CD4-positive, alpha-beta T cell (primary cell): ENCODE measurements around the gene DNAH9. TPM values are rescaled to one million over a fixed set of nuclear protein-coding genes. Genes with fewer than 3 reads are reported as not detected.

Experiments
- ATAC-seq: fragments of 200-7000 bp; cut with Tn5 transposase; one replicate; pipeline ENCODE4 v1.10.0; 2022; ENCODE audit warnings: mild to moderate bottlenecking; ENCODE audit not compliant: poor library complexity
- CTCF ChIA-PET: fragments of 350-600 bp; sonication (Branson Sonifier 250); formaldehyde crosslinking; loops from one replicate; lab custom pipeline; 2021; ENCODE audit warnings: antibody characterized with exemption, inconsistent platforms; lab: Charles Lee
- POLR2A ChIA-PET: fragments of 350-600 bp; sonication (Branson Sonifier 250); formaldehyde crosslinking; loops from one replicate; lab custom pipeline; 2021; ENCODE audit warnings: antibody characterized with exemption, inconsistent platforms; lab: Charles Lee
- DNase-seq, 14 experiments: peaks; one replicate each; pipeline ENCODE4 v3.0.0-alpha.2; 2013 to 2020; ENCODE audit warnings: mixed read lengths in 2 of 14
- H3K27ac ChIP-seq, 2 donors: one replicate each; pipeline versions ENCODE4 v1.5.1 to v1.7.0; 2013; ENCODE audit warnings: low read length in 2 of 2, low read depth in 1 of 2, mild to moderate bottlenecking in 1 of 2
- H3K27me3 ChIP-seq, 2 experiments: 1 replicate in 1 of 2; 2 replicates in 1 of 2; pipeline versions ENCODE4 v1.6.1 to v1.7.0; 2013; ENCODE audit warnings: low read length in 2 of 2, control low read depth in 1 of 2, mild to moderate bottlenecking in 1 of 2, moderate library complexity in 1 of 2; ENCODE audit not compliant: insufficient read depth in 2 of 2, control insufficient read depth in 1 of 2
- H3K36me3 ChIP-seq: one replicate; pipeline ENCODE4 v1.6.1; 2013; ENCODE audit warnings: low read length, control low read depth; ENCODE audit not compliant: insufficient read depth
- H3K4me1 ChIP-seq: one replicate; pipeline ENCODE4 v1.6.1; 2013; ENCODE audit warnings: low read length, control low read depth; ENCODE audit not compliant: insufficient read depth
- H3K4me3 ChIP-seq: one replicate; pipeline ENCODE4 v1.5.1; 2013; ENCODE audit warnings: mild to moderate bottlenecking, low read length, moderate library complexity
- H3K9me3 ChIP-seq, 2 experiments: 1 replicate in 1 of 2; 2 replicates in 1 of 2; pipeline versions ENCODE4 v1.6.1 to v1.7.0; 2013; ENCODE audit warnings: low read length in 2 of 2, mild to moderate bottlenecking in 2 of 2, control low read depth in 1 of 2, moderate library complexity in 1 of 2; ENCODE audit not compliant: control insufficient read depth in 1 of 2, insufficient read depth in 1 of 2
- H3K27ac Mint-ChIP-seq: one replicate; pipeline ENCODE4 v1.8.0; 2020; ENCODE audit warnings: mixed read lengths
- H3K27me3 Mint-ChIP-seq: one replicate; pipeline ENCODE4 v1.8.0; 2021; ENCODE audit warnings: mixed read lengths
- H3K36me3 Mint-ChIP-seq: one replicate; pipeline ENCODE4 v1.8.0; 2021; ENCODE audit warnings: low read depth, mixed read lengths
- H3K4me1 Mint-ChIP-seq: one replicate; pipeline ENCODE4 v1.8.0; 2021; ENCODE audit warnings: low read depth, mixed read lengths
- H3K4me3 Mint-ChIP-seq: one replicate; pipeline ENCODE4 v1.8.0; 2020; ENCODE audit warnings: mild to moderate bottlenecking, mixed read lengths
- H3K9me3 Mint-ChIP-seq: one replicate; pipeline ENCODE4 v1.8.0; 2020; ENCODE audit warnings: mixed read lengths
- intact Hi-C, 2 experiments: fragments of 100-400 bp; cut with DNase I in 1 of 2; cut with micrococcal nuclease in 1 of 2; formaldehyde crosslinking; loops; one replicate each; pipeline versions ENCODE4 v1.15.1 to v1.9.0; 2023 to 2025; cut with DNase I, micrococcal nuclease
- total RNA-seq, 174 experiments: library from RNA in 2 of 174; stranded (reverse) in 2 of 174; gene quantifications; one replicate each; pipeline ENCODE4 v1.2.3 and lab custom pipeline; 2021 to 2026
- TF ChIP-seq, protein P1 (sequence below): fragments of 200-600 bp; IDR thresholded peaks from one replicate; pipeline ENCODE4 v1.8.0; 2022; ENCODE audit warnings: antibody characterized with exemption, mild to moderate bottlenecking

The DNAH9 gene
- total RNA-seq, 2 experiments from 2014 or later, result not detected

GRCh38 chr17:11768106-11768505 is 169.8 kb downstream of the DNAH9 start:
- H3K4me1 Mint-ChIP-seq, result no peaks in the 10 kb centered on the region
- POLR2A ChIA-PET, result no interaction called here
- no peak for ATAC-seq

DNA sequence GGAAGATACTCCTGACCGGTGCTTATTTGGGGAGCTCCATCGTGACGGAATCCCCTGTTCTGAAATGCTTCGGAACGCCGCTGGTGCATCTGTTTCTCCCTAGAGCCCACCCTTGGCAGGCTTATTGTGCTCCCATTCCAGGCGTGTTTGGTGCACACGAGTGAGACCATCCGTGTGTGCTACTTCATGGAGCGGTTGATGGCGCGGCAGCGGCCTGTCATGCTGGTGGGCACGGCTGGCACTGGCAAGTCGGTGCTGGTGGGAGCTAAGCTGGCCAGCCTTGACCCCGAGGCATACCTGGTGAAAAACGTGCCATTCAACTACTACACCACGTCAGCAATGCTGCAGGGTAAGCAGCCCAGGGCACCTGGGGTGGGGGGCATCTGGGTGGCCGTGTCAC is 170.7 kb downstream of the DNAH9 start:
- intact Hi-C loops, result no loop called here
- H3K36me3 ChIP-seq, result no peaks in the 10 kb centered on the region
- H3K4me1 Mint-ChIP-seq, result no peaks in the 10 kb centered on the region
- ChIA-PET CTCF (no interaction called here), POLR2A (no interaction called here)
- H3K27ac ChIP-seq, result no peak overlapping the region
- H3K36me3 Mint-ChIP-seq, result no peaks in the 10 kb centered on the region
- H3K9me3 ChIP-seq, result peaks cover 0 to 20% of the 10 kb centered on the region in 2 experiments
- H3K27me3 Mint-ChIP-seq, result no peaks in the 10 kb centered on the region
- no peak for DNase-seq
- TF ChIP-seq, protein P1, sequence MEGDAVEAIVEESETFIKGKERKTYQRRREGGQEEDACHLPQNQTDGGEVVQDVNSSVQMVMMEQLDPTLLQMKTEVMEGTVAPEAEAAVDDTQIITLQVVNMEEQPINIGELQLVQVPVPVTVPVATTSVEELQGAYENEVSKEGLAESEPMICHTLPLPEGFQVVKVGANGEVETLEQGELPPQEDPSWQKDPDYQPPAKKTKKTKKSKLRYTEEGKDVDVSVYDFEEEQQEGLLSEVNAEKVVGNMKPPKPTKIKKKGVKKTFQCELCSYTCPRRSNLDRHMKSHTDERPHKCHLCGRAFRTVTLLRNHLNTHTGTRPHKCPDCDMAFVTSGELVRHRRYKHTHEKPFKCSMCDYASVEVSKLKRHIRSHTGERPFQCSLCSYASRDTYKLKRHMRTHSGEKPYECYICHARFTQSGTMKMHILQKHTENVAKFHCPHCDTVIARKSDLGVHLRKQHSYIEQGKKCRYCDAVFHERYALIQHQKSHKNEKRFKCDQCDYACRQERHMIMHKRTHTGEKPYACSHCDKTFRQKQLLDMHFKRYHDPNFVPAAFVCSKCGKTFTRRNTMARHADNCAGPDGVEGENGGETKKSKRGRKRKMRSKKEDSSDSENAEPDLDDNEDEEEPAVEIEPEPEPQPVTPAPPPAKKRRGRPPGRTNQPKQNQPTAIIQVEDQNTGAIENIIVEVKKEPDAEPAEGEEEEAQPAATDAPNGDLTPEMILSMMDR, result no peak
- no peak for ATAC-seq
- peaks cover 2% of the 10 kb centered on the region for H3K9me3 Mint-ChIP-seq
- H3K27ac Mint-ChIP-seq, result no peak overlapping the region
- H3K27me3 ChIP-seq, result no peaks in the 10 kb centered on the region
- no peaks in the 10 kb centered on the region for H3K4me1 ChIP-seq
- H3K4me3 ChIP-seq, result no peak overlapping the region
- no peak overlapping the region for H3K4me3 Mint-ChIP-seq

More at GRCh38 chr17:11768106-11768505, 169.8 kb downstream of the DNAH9 start:
- H3K9me3 Mint-ChIP-seq, result peaks cover 2% of the 10 kb centered on the region
- no peak overlapping the region for H3K4me3 ChIP-seq
- no peak overlapping the region for H3K4me3 Mint-ChIP-seq
- no peaks in the 10 kb centered on the region for H3K27me3 Mint-ChIP-seq
- intact Hi-C loops, result no loop called here
- H3K36me3 ChIP-seq, result no peaks in the 10 kb centered on the region
- H3K27me3 ChIP-seq, result no peaks in the 10 kb centered on the region
- H3K36me3 Mint-ChIP-seq, result no peaks in the 10 kb centered on the region
- CTCF ChIA-PET, result no interaction called here
- H3K27ac ChIP-seq, result no peak overlapping the region
- H3K9me3 ChIP-seq, result peaks cover 0 to 20% of the 10 kb centered on the region in 2 experiments
- TF ChIP-seq, protein P1, result no peak
- no peak for DNase-seq
- H3K27ac Mint-ChIP-seq, result no peak overlapping the region
- no peaks in the 10 kb centered on the region for H3K4me1 ChIP-seq

DNA sequence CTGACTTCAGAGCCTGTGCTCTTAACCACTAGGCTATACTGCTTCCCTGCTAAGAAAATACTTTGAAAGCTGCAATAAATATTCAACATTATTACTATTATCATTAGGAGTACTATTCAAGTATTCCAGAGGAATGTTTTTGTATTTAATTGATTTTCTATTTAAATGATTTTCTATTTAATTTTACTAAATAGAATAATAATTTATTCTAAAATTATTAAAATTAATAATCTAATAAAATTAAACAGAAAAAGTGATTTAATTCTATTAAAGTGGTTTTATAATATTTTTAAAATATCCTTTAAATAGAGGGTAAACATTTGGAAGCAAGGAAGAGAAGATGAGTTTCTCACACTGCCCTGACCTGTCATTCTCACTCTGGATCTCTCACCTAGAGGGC is 173.8 kb downstream of the DNAH9 start:
- ATAC-seq (no peak), DNase-seq (no peak)
- H3K36me3 Mint-ChIP-seq, result no peaks in the 10 kb centered on the region
- Histone ChIP-seq H3K36me3 (no peaks in the 10 kb centered on the region), H3K27ac (no peak overlapping the region), H3K4me1 (no peaks in the 10 kb centered on the region), H3K9me3 (peaks cover 0 to 20% of the 10 kb centered on the region in 2 experiments), H3K4me3 (no peak overlapping the region), H3K27me3 (no peaks in the 10 kb centered on the region)
- CTCF ChIA-PET, result no interaction called here
- no peaks in the 10 kb centered on the region for H3K9me3 Mint-ChIP-seq
- POLR2A ChIA-PET, result no interaction called here
- TF ChIP-seq, protein P1, result no peak
- H3K4me3 Mint-ChIP-seq, result no peak overlapping the region
- H3K4me1 Mint-ChIP-seq, result no peaks in the 10 kb centered on the region
- no peaks in the 10 kb centered on the region for H3K27me3 Mint-ChIP-seq
- intact Hi-C loops, result no loop called here
- H3K27ac Mint-ChIP-seq, result no peak overlapping the region
